Choroid plexus epithelial cell (primary cell): ENCODE results near the gene PPIL1.

ENCODE experiments used
- DNase-seq: peaks from one replicate; pipeline ENCODE4 v3.0.0-alpha.2; 2010; ENCODE audit warnings: low read depth
- H3K4me3 ChIP-seq: 2 replicates; pipeline ENCODE4 v1.5.1; 2011; ENCODE audit warnings: low read depth, mild to moderate bottlenecking, control low read depth, low read length, moderate library complexity
- CTCF ChIP-seq: conservative IDR thresholded peaks from 2 replicates; pipeline ENCODE4 v1.5.1; 2011; ENCODE audit warnings: low read depth, mild to moderate bottlenecking, control low read depth, inconsistent platforms, low read length, moderate library complexity

PPIL1 gene

GRCh38 chr6:36873612-36874442, 776 bp downstream of the PPIL1 start:
- H3K4me3 ChIP-seq = peak overlapping the region; percentile 97
- TF ChIP-seq CTCF = peak; percentile 42
- peak; percentile 37 for DNase-seq

- no peak for DNase-seq
- no peak overlapping the region for H3K4me3 ChIP-seq
- no peak for TF ChIP-seq CTCF
These were observed 1.5 kb downstream of the PPIL1 start for GRCh38 chr6:36873115-36873514.

GRCh38 chr6:36871686-36872085, 2.9 kb downstream of the PPIL1 start:
- H3K4me3 ChIP-seq = no peak overlapping the region
- no peak for TF ChIP-seq CTCF

GRCh38 chr6:36867471-36868224, 7.0 kb downstream of the PPIL1 start:
- no peak for DNase-seq
- no peak overlapping the region for H3K4me3 ChIP-seq
- TF ChIP-seq CTCF = no peak

More at GRCh38 chr6:36871686-36872085, 2.9 kb downstream of the PPIL1 start:
- no peak for DNase-seq

- no peak for TF ChIP-seq CTCF
- DNase-seq = no peak
- H3K4me3 ChIP-seq = no peak overlapping the region
These were observed 8.8 kb downstream of the PPIL1 start for GRCh38 chr6:36865835-36866234.

- no peak for DNase-seq
- TF ChIP-seq CTCF = no peak
- H3K4me3 ChIP-seq = no peak overlapping the region
These were observed 10.7 kb downstream of the PPIL1 start for GRCh38 chr6:36863670-36864540.
